Upper lobe of left lung (tissue), 4 donors: Measurements from ENCODE around the gene PPP1R9A.

Source experiments
- POLR2A ChIP-seq, 4 donors: fragments of 450-650 bp; IDR thresholded peaks; one replicate each; pipeline ENCODE4 v1.5.1; 2016 to 2017; ENCODE audit warnings: antibody characterized with exemption in 4 of 4, mild to moderate bottlenecking in 2 of 4
- POLR2AphosphoS5 ChIP-seq, 2 donors: sonication (generic); formaldehyde crosslinking; IDR thresholded peaks; one replicate each; pipeline ENCODE4 v1.5.1; 2017; ENCODE audit warnings: antibody characterized with exemption in 2 of 2
- TF ChIP-seq, protein P1 (sequence below), 6 experiments: fragments of 450-650 bp in 4 of 6; fragments of 200-600 bp in 2 of 6; sonication (generic) in 2 of 6; IDR thresholded peaks; one replicate each; pipeline ENCODE4 v1.5.1; 2016 to 2019; ENCODE audit warnings: antibody characterized with exemption in 6 of 6

DNA sequence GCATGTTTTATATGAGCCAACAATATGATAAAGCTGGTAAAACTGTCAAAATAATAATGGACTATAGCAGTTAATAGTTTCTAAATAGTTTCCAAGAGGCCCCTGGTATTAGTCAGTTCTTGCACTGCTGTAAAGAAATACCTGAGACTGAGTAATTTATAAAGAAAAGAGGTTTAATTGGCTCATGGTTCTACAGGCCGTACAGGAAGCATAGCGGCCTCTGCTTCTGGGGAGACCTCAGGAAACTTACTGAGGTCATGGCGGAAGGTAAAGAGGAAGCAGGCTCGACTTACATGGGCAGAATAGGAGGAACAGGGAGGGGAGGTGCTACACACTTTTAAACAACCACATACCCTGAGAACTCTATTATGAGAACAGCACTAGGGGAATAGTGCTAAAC, 104.6 kb downstream of the PPP1R9A start:
- TF ChIP-seq POLR2AphosphoS5 (IDR thresholded peaks at IDR 0.05), result no peak
- TF ChIP-seq, protein P1, sequence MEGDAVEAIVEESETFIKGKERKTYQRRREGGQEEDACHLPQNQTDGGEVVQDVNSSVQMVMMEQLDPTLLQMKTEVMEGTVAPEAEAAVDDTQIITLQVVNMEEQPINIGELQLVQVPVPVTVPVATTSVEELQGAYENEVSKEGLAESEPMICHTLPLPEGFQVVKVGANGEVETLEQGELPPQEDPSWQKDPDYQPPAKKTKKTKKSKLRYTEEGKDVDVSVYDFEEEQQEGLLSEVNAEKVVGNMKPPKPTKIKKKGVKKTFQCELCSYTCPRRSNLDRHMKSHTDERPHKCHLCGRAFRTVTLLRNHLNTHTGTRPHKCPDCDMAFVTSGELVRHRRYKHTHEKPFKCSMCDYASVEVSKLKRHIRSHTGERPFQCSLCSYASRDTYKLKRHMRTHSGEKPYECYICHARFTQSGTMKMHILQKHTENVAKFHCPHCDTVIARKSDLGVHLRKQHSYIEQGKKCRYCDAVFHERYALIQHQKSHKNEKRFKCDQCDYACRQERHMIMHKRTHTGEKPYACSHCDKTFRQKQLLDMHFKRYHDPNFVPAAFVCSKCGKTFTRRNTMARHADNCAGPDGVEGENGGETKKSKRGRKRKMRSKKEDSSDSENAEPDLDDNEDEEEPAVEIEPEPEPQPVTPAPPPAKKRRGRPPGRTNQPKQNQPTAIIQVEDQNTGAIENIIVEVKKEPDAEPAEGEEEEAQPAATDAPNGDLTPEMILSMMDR (IDR thresholded peaks at IDR 0.05), result no peak
- no peak for TF ChIP-seq POLR2A (IDR thresholded peaks at IDR 0.05)
